ENCODE results near the gene RPLP1.

DNA sequence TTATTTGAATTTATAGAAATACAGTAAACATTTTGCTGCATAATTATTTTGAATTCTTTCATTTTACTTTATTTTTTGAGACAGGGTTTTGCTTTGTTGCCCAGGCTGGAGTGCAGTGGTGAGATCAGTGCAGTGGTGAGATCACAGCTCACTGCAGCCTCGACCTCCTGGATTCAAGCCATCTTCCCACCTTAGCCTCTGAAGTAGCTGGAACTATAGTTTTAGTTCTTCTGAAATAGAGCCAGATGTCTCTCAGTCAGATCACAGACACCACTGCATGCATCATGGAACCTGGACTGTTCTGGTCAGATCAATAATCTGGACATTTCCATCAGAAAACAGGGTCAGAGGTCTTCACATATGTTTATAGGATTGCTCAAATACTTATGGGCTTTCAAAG is 7.9 kb downstream of the RPLP1 start:
- TF ChIP-seq, protein P1, sequence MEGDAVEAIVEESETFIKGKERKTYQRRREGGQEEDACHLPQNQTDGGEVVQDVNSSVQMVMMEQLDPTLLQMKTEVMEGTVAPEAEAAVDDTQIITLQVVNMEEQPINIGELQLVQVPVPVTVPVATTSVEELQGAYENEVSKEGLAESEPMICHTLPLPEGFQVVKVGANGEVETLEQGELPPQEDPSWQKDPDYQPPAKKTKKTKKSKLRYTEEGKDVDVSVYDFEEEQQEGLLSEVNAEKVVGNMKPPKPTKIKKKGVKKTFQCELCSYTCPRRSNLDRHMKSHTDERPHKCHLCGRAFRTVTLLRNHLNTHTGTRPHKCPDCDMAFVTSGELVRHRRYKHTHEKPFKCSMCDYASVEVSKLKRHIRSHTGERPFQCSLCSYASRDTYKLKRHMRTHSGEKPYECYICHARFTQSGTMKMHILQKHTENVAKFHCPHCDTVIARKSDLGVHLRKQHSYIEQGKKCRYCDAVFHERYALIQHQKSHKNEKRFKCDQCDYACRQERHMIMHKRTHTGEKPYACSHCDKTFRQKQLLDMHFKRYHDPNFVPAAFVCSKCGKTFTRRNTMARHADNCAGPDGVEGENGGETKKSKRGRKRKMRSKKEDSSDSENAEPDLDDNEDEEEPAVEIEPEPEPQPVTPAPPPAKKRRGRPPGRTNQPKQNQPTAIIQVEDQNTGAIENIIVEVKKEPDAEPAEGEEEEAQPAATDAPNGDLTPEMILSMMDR (IDR thresholded peaks at IDR 0.05; ENCODE audit: borderline replicate concordance, extremely low read depth, low read length, poor library complexity, severe bottlenecking) = no peak
- no peak for TF ChIP-seq EZH2 (IDR thresholded peaks at IDR 0.05; ENCODE audit: borderline replicate concordance, low read depth, low read length, severe bottlenecking)
